Panc1 (cell line): Measurements from ENCODE around the gene HCN3. TPM values are rescaled to one million over a fixed set of nuclear protein-coding genes. Genes with fewer than 3 reads are reported as not detected.

ENCODE experiments used
- ATAC-seq: fragments of 200-7000 bp; cut with Tn5 transposase; 2 replicates; pipeline ENCODE4 v1.9.1; 2020; ENCODE audit warnings: mild to moderate bottlenecking, moderate library complexity
- BruUV-seq: library from RNA; stranded (reverse); fragments of 400-500 nt; replicated peaks from 2 replicates; lab custom pipeline; 2021; lab: Mats Ljungman, UMichigan
- CTCF ChIA-PET: fragments of 300-600 bp; sonication (Branson Sonifier 250); formaldehyde crosslinking; loops from one replicate; lab custom pipeline; 2022; ENCODE audit warnings: antibody characterized with exemption; lab: Charles Lee
- POLR2A ChIA-PET: fragments of 300-600 bp; sonication (Branson Sonifier 250); formaldehyde crosslinking; loops from one replicate; lab custom pipeline; 2022; ENCODE audit warnings: antibody characterized with exemption; lab: Charles Lee
- DNase-seq: peaks from one replicate; pipeline ENCODE4 v3.0.0-alpha.2; 2010; ENCODE audit warnings: low read depth, low spot score
- H3K27ac ChIP-seq: 2 replicates; pipeline ENCODE4 v1.5.1; 2011; ENCODE audit warnings: mild to moderate bottlenecking, low read length, inconsistent platforms
- H3K27me3 ChIP-seq: fragments of 200-500 bp; sonication (Bioruptor generic); 2 replicates; pipeline ENCODE4 v1.6.0; 2014; ENCODE audit warnings: low read length, inconsistent platforms; ENCODE audit not compliant: control insufficient read depth, insufficient read depth
- H3K36me3 ChIP-seq: fragments of 200-500 bp; sonication (Bioruptor generic); 2 replicates; pipeline ENCODE4 v1.5.1; 2014; ENCODE audit warnings: inconsistent platforms, mild to moderate bottlenecking, low read length, moderate library complexity; ENCODE audit not compliant: control insufficient read depth, insufficient read depth
- H3K4me1 ChIP-seq: 2 replicates; pipeline ENCODE4 v1.5.1; 2011; ENCODE audit warnings: inconsistent platforms, mild to moderate bottlenecking, low read length, moderate library complexity; ENCODE audit not compliant: control insufficient read depth, insufficient read depth
- H3K4me3 ChIP-seq, 2 experiments: 2 replicates each; pipeline ENCODE4 v1.5.1; 2011 to 2012; ENCODE audit warnings: low read depth in 2 of 2, low read length in 2 of 2, mild to moderate bottlenecking in 2 of 2, inconsistent platforms in 1 of 2, moderate library complexity in 1 of 2
- H3K9me3 ChIP-seq: fragments of 200-500 bp; sonication (Bioruptor generic); 2 replicates; pipeline ENCODE4 v1.5.1; 2014; ENCODE audit warnings: low read depth, mild to moderate bottlenecking, inconsistent platforms, low read length, moderate library complexity; ENCODE audit not compliant: control insufficient read depth, insufficient read depth
- CTCF ChIP-seq: fragments of 450-650 bp; IDR thresholded peaks from 2 replicates; pipeline ENCODE4 v1.5.1; 2017; ENCODE audit warnings: mild to moderate bottlenecking
- POLR2AphosphoS5 ChIP-seq: IDR thresholded peaks from 2 replicates; pipeline ENCODE4 v1.6.1; 2012; ENCODE audit warnings: mild to moderate bottlenecking, low read depth, low read length, moderate library complexity
- REST ChIP-seq, 2 experiments: IDR thresholded peaks; 2 replicates each; pipeline ENCODE4 v1.6.1; 2011 to 2012; ENCODE audit warnings: low read depth in 2 of 2, control low read depth in 1 of 2, low read length in 1 of 2, mild to moderate bottlenecking in 1 of 2, moderate library complexity in 1 of 2; ENCODE audit not compliant: insufficient read depth in 1 of 2
- SIN3A ChIP-seq: IDR thresholded peaks from 2 replicates; pipeline ENCODE4 v1.6.1; 2012; ENCODE audit warnings: low read depth, mild to moderate bottlenecking, low read length, moderate library complexity, borderline replicate concordance; ENCODE audit not compliant: insufficient read depth
- TCF7L2 ChIP-seq: IDR thresholded peaks from 2 replicates; pipeline ENCODE4 v1.6.1; 2011; ENCODE audit warnings: mild to moderate bottlenecking, low read depth, low read length, inconsistent platforms
- in situ Hi-C: cut with HindIII; loops from 2 replicates; pipeline ENCODE4 v1.10.0; 2016; ENCODE audit warnings: low sequenced_read_pairs, low pct_unique_long_range_greater_than_20kb
- intact Hi-C: fragments of 100-400 bp; cut with micrococcal nuclease; formaldehyde crosslinking; loops from one replicate; pipeline ENCODE4 v1.10.0; 2022; ENCODE audit not compliant: unreplicated experiment
- total RNA-seq: library from RNA; stranded (reverse); gene quantifications from one replicate; pipeline ENCODE4 v1.2.1, GENCODE V29; 2021; ENCODE audit not compliant: unreplicated experiment

HCN3 gene
- total RNA-seq, 1 experiment from 2014 or later, result 7.8 TPM

GRCh38 chr1:155254228-155254713 is 23.0 kb upstream of the HCN3 start:
- in situ Hi-C loops (no loop called here), intact Hi-C loops (no loop called here)
- no TSS peak for BruUV-seq
- ChIA-PET CTCF (no interaction called here), POLR2A (no interaction called here)
- Histone ChIP-seq H3K4me1 (peaks cover 8% of the 10 kb centered on the region), H3K4me3 (peak overlapping the region; percentile 72 to 77), H3K27me3 (no peaks in the 10 kb centered on the region), H3K9me3 (no peaks in the 10 kb centered on the region), H3K36me3 (peaks cover 5% of the 10 kb centered on the region), H3K27ac (peak overlapping the region; percentile 87)
- ATAC-seq, result no peak; the same call in 1 of the 2 replicates
- no peak for DNase-seq
- TF ChIP-seq REST (IDR thresholded peaks at IDR 0.05; ENCODE audit: insufficient read depth in 1 of 2, low read depth in 2 of 2, low read length in 1 of 2) (no peak), CTCF (no peak), SIN3A (no peak), POLR2AphosphoS5 (no peak), TCF7L2 (no peak)

- TF ChIP-seq REST (IDR thresholded peaks at IDR 0.05; ENCODE audit: insufficient read depth in 1 of 2, low read depth in 2 of 2, low read length in 1 of 2), result no peak
- no peak for TF ChIP-seq SIN3A
- TF ChIP-seq TCF7L2, result no peak
- TF ChIP-seq POLR2AphosphoS5, result no peak
- TF ChIP-seq CTCF, result no peak
- in situ Hi-C loops, result no loop called here
- BruUV-seq, result no TSS peak
- H3K9me3 ChIP-seq, result no peaks in the 10 kb centered on the region
- DNase-seq (no peak), ATAC-seq (peak; percentile 8)
- intact Hi-C loops, result no loop called here
- H3K27ac ChIP-seq, result peak overlapping the region; percentile 87
- ChIA-PET POLR2A (no interaction called here), CTCF (no interaction called here)
- H3K4me1 ChIP-seq, result peaks cover 8% of the 10 kb centered on the region
- peak overlapping the region; percentile 72 to 77 for H3K4me3 ChIP-seq
- peaks cover 5% of the 10 kb centered on the region for H3K36me3 ChIP-seq
- H3K27me3 ChIP-seq, result no peaks in the 10 kb centered on the region
Observed at GRCh38 chr1:155254714-155255242, 22.5 kb upstream of the HCN3 start.
